CD14-positive monocyte (primary cell): ENCODE measurements around the gene QRICH2. TPM values are rescaled to one million over a fixed set of nuclear protein-coding genes. Genes with fewer than 3 reads are reported as not detected.

Source experiments
- DNase-seq, 3 donors: peaks; one replicate each; pipeline ENCODE4 v3.0.0-alpha.2; 2011 to 2022
- H2AFZ ChIP-seq: 2 replicates; pipeline ENCODE4 v1.6.0; 2012; ENCODE audit warnings: mild to moderate bottlenecking, low read depth, low read length, inconsistent platforms; ENCODE audit not compliant: insufficient read depth, poor library complexity, severe bottlenecking
- H3K27ac ChIP-seq, 2 donors: 1 replicate in 1 of 2; 2 replicates in 1 of 2; pipeline ENCODE4 v1.5.1; 2012 to 2013; ENCODE audit warnings: low read length in 2 of 2, control low read depth in 1 of 2, inconsistent platforms in 1 of 2, low read depth in 1 of 2, mild to moderate bottlenecking in 1 of 2
- H3K27me3 ChIP-seq, 2 donors: one replicate each; pipeline versions ENCODE4 v1.6.0 to v1.6.1; 2011 to 2013; ENCODE audit warnings: low read length in 2 of 2; ENCODE audit not compliant: control insufficient read depth in 2 of 2, insufficient read depth in 2 of 2
- H3K36me3 ChIP-seq, 2 donors: replicated peaks in 1 of 2; 1 replicate in 1 of 2; 2 replicates in 1 of 2; pipeline versions ENCODE4 v1.5.1 to v1.6.1; 2012 to 2013; ENCODE audit warnings: low read length in 2 of 2, control low read depth in 1 of 2, inconsistent platforms in 1 of 2, mild to moderate bottlenecking in 1 of 2; ENCODE audit not compliant: insufficient read depth in 2 of 2, control insufficient read depth in 1 of 2
- H3K4me1 ChIP-seq, 2 donors: 1 replicate in 1 of 2; 2 replicates in 1 of 2; pipeline versions ENCODE4 v1.5.1 to v1.6.1; 2012 to 2013; ENCODE audit warnings: low read length in 2 of 2, control low read depth in 1 of 2, inconsistent platforms in 1 of 2, mild to moderate bottlenecking in 1 of 2, moderate library complexity in 1 of 2; ENCODE audit not compliant: insufficient read depth in 2 of 2, control insufficient read depth in 1 of 2
- H3K4me2 ChIP-seq: replicated peaks from 2 replicates; pipeline ENCODE3; 2012; ENCODE audit warnings: low read length, moderate library complexity, mild to moderate bottlenecking; ENCODE audit not compliant: poor library complexity, severe bottlenecking; ENCODE audit errors: extremely low read depth
- H3K4me3 ChIP-seq, 3 experiments: fragments of 200-600 bp in 1 of 3; sonication (generic) in 1 of 3; replicated peaks in 1 of 3; 1 replicate in 2 of 3; 2 replicates in 1 of 3; pipeline ENCODE4 v1.5.1; 2011 to 2013; ENCODE audit warnings: low read length in 3 of 3, mild to moderate bottlenecking in 3 of 3, control low read depth in 2 of 3, low read depth in 2 of 3, inconsistent platforms in 1 of 3, moderate library complexity in 1 of 3
- H3K79me2 ChIP-seq: 2 replicates; pipeline ENCODE4 v1.6.0; 2012; ENCODE audit warnings: mild to moderate bottlenecking, control low read depth, inconsistent platforms, low read length, moderate library complexity; ENCODE audit not compliant: insufficient read depth
- H3K9ac ChIP-seq: 2 replicates; pipeline ENCODE4 v1.6.0; 2017; ENCODE audit warnings: low read length, mild to moderate bottlenecking; ENCODE audit not compliant: insufficient read depth, poor library complexity, severe bottlenecking
- H3K9me3 ChIP-seq, 2 donors: replicated peaks in 1 of 2; 1 replicate in 1 of 2; 2 replicates in 1 of 2; pipeline versions ENCODE4 v1.5.1 to v1.6.1; 2012 to 2013; ENCODE audit warnings: low read length in 2 of 2, control low read depth in 1 of 2; ENCODE audit not compliant: control insufficient read depth in 1 of 2, insufficient read depth in 1 of 2
- H4K20me1 ChIP-seq: 2 replicates; pipeline ENCODE4 v1.6.0; 2012; ENCODE audit warnings: mild to moderate bottlenecking, low read length, control low read depth, moderate library complexity; ENCODE audit not compliant: insufficient read depth
- H3K27ac Mint-ChIP-seq, 7 donors: one replicate each; pipeline ENCODE4 v1.8.0; 2020; ENCODE audit warnings: mild to moderate bottlenecking in 7 of 7, mixed read lengths in 7 of 7, moderate library complexity in 6 of 7, inconsistent platforms in 2 of 7
- H3K27me3 Mint-ChIP-seq, 3 donors: one replicate each; pipeline ENCODE4 v1.8.0; 2021 to 2022; ENCODE audit warnings: low read depth in 3 of 3, mild to moderate bottlenecking in 3 of 3, mixed read lengths in 3 of 3, moderate library complexity in 3 of 3, inconsistent platforms in 1 of 3
- H3K36me3 Mint-ChIP-seq, 2 donors: one replicate each; pipeline ENCODE4 v1.8.0; 2020; ENCODE audit warnings: mixed read lengths in 2 of 2, inconsistent platforms in 1 of 2, mild to moderate bottlenecking in 1 of 2
- H3K4me1 Mint-ChIP-seq: one replicate; pipeline ENCODE4 v1.8.0; 2020; ENCODE audit warnings: mild to moderate bottlenecking, mixed read lengths
- H3K4me3 Mint-ChIP-seq, 2 donors: one replicate each; pipeline ENCODE4 v1.8.0; 2020; ENCODE audit warnings: mild to moderate bottlenecking in 2 of 2, mixed read lengths in 2 of 2, moderate library complexity in 1 of 2
- H3K9me3 Mint-ChIP-seq, 7 donors: one replicate each; pipeline ENCODE4 v1.8.0; 2020 to 2022; ENCODE audit warnings: mixed read lengths in 7 of 7, mild to moderate bottlenecking in 6 of 7, moderate library complexity in 6 of 7, inconsistent platforms in 2 of 7
- WGBS: methylation state at CpG from one replicate; pipeline ENCODE4 v1.1.5; 2013; ENCODE audit warnings: missing lambda C conversion rate; ENCODE audit not compliant: insufficient coverage; 5-methylcytosine and 5-hydroxymethylcytosine counted together
- intact Hi-C, 2 donors: fragments of 100-400 bp; cut with micrococcal nuclease; formaldehyde crosslinking; loops; one replicate each; pipeline versions ENCODE4 v1.15.0 to v1.15.1; 2023
- polyA plus RNA-seq, 3 donors: library from polyadenylated mRNA; depleted of rRNA in 1 of 3; unstranded in 2 of 3; stranded (reverse) in 1 of 3; fragments of 300-500 nt in 2 of 3; fragments of >200 nt in 1 of 3; fragmentation: Illumina TruSeq in 2 of 3; gene quantifications; 1 replicate in 2 of 3; 2 replicates in 1 of 3; pipeline ENCODE4 v1.2.3, GENCODE V29; 2012 to 2021
- TF ChIP-seq, protein P1 (sequence below): fragments of 200-600 bp; IDR thresholded peaks from one replicate; pipeline ENCODE4 v1.8.0; 2022; ENCODE audit warnings: antibody characterized with exemption, mild to moderate bottlenecking

The QRICH2 gene
- polyA plus RNA-seq, 3 donors: 0.04 to 1.9 TPM; not detected in 1

- peaks cover 13 to 16% of the 10 kb centered on the region in 2 donors for H3K36me3 ChIP-seq
- intact Hi-C loops: loop anchor here in 1 of 2 donors (10.0 kb wide), 1 partner anchor 49 kb away; no protein-coding TSS in a partner anchor
- H3K27me3 ChIP-seq: no peaks in the 10 kb centered on the region
- TF ChIP-seq, protein P1, sequence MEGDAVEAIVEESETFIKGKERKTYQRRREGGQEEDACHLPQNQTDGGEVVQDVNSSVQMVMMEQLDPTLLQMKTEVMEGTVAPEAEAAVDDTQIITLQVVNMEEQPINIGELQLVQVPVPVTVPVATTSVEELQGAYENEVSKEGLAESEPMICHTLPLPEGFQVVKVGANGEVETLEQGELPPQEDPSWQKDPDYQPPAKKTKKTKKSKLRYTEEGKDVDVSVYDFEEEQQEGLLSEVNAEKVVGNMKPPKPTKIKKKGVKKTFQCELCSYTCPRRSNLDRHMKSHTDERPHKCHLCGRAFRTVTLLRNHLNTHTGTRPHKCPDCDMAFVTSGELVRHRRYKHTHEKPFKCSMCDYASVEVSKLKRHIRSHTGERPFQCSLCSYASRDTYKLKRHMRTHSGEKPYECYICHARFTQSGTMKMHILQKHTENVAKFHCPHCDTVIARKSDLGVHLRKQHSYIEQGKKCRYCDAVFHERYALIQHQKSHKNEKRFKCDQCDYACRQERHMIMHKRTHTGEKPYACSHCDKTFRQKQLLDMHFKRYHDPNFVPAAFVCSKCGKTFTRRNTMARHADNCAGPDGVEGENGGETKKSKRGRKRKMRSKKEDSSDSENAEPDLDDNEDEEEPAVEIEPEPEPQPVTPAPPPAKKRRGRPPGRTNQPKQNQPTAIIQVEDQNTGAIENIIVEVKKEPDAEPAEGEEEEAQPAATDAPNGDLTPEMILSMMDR: no peak
- H3K9ac ChIP-seq: no peak overlapping the region
- 96% methylated on average over 21 of the region's 26 CpGs for WGBS
- peak in 1 of 3 donors; percentile 18 for DNase-seq
- H3K27ac ChIP-seq: no peak overlapping the region
- Mint-ChIP-seq H3K9me3 (no peaks in the 10 kb centered on the region), H3K27me3 (peaks cover 0 to 3% (median 0%) of the 10 kb centered on the region in 3 donors), H3K36me3 (peaks cover 14 to 18% of the 10 kb centered on the region in 2 donors), H3K27ac (peak overlapping the region in 1 of 7 donors; percentile 50), H3K4me1 (peaks cover 42% of the 10 kb centered on the region), H3K4me3 (no peak overlapping the region)
- H3K79me2 ChIP-seq: peaks cover 22% of the 10 kb centered on the region
- no peak overlapping the region for H2AFZ ChIP-seq
- H3K4me1 ChIP-seq: peaks cover 46 to 52% of the 10 kb centered on the region in 2 donors
- H3K4me3 ChIP-seq: no peak overlapping the region
- peaks cover 21% of the 10 kb centered on the region for H4K20me1 ChIP-seq
- no peaks in the 10 kb centered on the region for H3K9me3 ChIP-seq
- H3K4me2 ChIP-seq: peak overlapping the region; percentile 5
Measured at GRCh38 chr17:76273445-76274111, 34.5 kb downstream of the QRICH2 start.

DNA sequence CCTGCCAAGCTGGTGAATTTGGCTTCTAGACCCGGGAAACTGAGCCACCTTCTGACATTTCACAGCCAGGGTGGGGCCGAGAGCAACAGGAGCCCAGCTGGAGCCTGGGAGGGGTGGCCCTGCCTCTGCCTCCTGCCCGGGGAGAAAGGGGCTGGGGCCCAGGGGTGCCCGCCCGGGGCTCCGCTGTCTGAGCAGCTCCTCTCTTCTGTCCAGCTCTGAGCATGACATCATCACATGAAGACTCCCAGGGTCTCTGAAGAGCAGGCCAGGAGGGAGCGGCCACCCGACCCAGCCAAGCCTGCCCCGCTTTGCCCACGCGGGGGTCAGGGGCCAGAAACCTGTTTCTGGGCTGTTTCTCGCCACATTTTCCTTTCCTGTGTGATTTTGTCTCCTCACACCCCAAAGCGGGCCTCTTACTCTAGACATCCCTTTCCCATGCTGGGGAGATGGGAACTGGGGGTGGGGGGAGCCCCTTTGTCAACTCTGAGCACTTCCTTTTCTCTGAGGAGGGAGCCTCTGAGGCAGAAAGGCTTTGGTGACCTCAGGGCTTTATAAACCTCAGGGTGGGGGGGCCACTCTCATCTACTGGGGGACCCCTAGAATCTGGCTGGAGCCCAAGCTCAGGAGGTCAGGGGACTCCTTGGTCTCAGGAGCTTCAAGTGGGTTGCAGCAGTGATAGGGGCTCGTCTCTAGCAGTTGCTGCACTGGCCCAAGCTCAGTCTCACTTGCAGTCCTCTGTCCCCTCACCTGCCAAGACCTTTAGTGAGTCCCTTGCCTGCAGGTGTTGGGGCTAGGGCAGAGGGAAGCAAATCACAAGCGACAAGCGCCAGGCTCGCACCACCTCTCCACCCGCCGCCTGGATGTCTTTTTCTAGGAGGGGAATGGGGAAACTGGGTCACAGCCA lies 35.3 kb downstream of the QRICH2 start:
- H3K4me3 Mint-ChIP-seq: peak overlapping the region; percentile 70 to 77
- H3K27me3 Mint-ChIP-seq: peaks cover 0 to 3% (median 2%) of the 10 kb centered on the region in 3 donors
- Histone ChIP-seq H3K27me3 (no peaks in the 10 kb centered on the region), H3K36me3 (peaks cover 13 to 16% of the 10 kb centered on the region in 2 donors), H2AFZ (no peak overlapping the region), H3K4me3 (peak overlapping the region; percentile 33 to 79 (median 53)), H3K9me3 (no peaks in the 10 kb centered on the region), H3K4me2 (peak overlapping the region; percentile 91), H3K9ac (peak overlapping the region; percentile 73), H3K27ac (peak overlapping the region; percentile 45 to 74), H3K4me1 (peaks cover 54 to 60% of the 10 kb centered on the region in 2 donors), H4K20me1 (peaks cover 25% of the 10 kb centered on the region), H3K79me2 (peaks cover 25% of the 10 kb centered on the region)
- 53% methylated on average over 11 of the region's 19 CpGs for WGBS
- TF ChIP-seq, protein P1: no peak
- H3K36me3 Mint-ChIP-seq: peaks cover 19 to 21% of the 10 kb centered on the region in 2 donors
- intact Hi-C loops: loop anchor here in 1 of 2 donors (10.0 kb wide), 1 partner anchor 48 kb away; no protein-coding TSS in a partner anchor
- no peaks in the 10 kb centered on the region for H3K9me3 Mint-ChIP-seq
- DNase-seq: peak in 2 of 3 donors; percentile 52 to 78
- peak overlapping the region in 6 of 7 donors; percentile 12 to 79 (median 43) for H3K27ac Mint-ChIP-seq
- peaks cover 49% of the 10 kb centered on the region for H3K4me1 Mint-ChIP-seq
